NCI-H2171 (cell line): ENCODE measurements around the gene ZNF234.
"Not testable (repeated sequence)": the region's sequence is repeated elsewhere in the genome, so short reads cannot be mapped to it uniquely, and the experiment has no call there.

Experiments used
- DNase-seq: peaks from one replicate; lab custom pipeline; 2025; lab: John Stamatoyannopoulos, UW

ZNF234 gene

GRCh38 chr19:44182145-44182544, 40.8 kb downstream of the ZNF234 start:
- DNase-seq: no peak

- no peak for DNase-seq
Observed at GRCh38 chr19:44190020-44190419, 48.7 kb downstream of the ZNF234 start.

- no peak for DNase-seq
Observed at GRCh38 chr19:44192127-44192526, 50.8 kb downstream of the ZNF234 start.

GRCh38 chr19:44196772-44197171, 55.4 kb downstream of the ZNF234 start:
- no peak for DNase-seq

DNA sequence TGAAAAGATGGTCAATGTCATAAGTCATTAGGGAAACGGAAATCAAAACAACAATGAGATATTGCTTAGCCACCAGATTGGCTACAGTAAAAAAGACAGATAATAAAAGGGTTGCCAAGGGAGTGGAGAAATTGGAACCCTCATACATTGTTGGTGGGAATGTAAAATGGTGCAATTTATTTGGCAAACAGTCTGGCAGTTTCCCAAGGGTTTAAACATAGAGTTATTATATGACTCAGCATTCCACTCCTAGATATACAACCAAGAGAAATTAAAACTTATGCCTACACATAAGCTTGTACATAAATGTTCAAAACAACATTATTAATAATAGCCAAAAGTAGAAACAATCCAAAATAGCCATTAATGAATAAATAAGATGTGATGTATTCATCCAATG, 61.1 kb downstream of the ZNF234 start:
- no peak for DNase-seq

- no peak for DNase-seq
Observed at GRCh38 chr19:44202974-44203373, 61.6 kb downstream of the ZNF234 start.

- not testable (repeated sequence) for DNase-seq
Observed at GRCh38 chr19:44203877-44204276, 62.5 kb downstream of the ZNF234 start.

DNA sequence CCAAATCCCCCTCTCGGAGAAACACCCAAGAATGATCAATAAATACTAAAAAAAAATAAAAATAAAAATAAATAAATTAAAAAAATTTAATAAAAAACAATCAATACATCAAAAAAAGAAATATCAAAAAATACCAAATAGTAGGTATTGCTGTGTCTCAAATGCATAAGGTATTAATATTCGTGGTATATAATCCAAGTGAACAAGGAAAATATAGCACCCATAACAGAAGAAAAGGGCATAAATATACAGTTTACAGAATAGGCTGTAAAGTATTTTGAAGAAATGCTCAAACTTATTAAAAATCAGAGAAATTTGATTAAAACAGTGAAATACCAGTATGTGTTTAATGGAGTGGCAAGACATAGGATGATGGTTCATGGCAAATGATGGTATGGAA, 63.4 kb downstream of the ZNF234 start:
- DNase-seq: no peak

DNA sequence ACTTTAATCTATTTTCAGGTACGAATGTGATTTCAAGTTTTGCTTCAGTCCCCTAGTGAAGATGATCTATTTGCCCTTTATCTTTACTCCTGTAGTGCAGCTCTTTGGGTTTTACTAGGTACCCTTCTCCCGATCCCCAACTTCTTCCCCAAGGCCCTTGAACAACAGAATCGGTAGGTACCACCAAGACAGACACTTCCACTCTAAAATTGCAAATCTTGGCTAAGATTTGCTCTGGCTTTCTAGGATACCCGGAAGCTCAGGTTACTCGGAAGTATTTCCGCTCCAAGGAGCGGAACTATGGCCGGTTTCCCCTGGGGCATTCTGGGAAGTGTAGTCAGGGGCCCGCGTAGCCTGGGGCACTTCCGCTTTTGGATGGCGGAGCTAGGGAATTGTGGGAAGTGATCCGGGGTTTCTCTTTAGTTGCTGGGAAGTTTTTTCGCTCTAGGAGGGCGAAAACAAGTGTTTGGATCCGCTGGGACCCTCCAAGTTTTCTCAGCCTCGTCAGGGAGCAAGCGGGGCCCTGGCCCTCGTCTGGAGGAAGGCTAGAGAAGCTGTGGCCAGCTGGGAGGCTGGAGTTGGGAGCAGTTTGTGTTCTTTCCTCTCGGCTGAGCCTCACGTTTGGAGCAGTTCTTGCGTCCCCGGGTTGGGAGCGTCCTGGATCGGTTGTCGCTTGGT, 65.9 kb downstream of the ZNF234 start:
- DNase-seq: peak; percentile 93
